Neuronal stem cell (in vitro differentiated cells): ENCODE results near the gene TMEM131L.

Experiments
- DNase-seq: peaks from one replicate; pipeline ENCODE4 v3.0.0-alpha.2; 2013; ENCODE audit warnings: low spot score
- H2AFZ ChIP-seq: one replicate; pipeline ENCODE4 v1.6.1; 2013; ENCODE audit warnings: mild to moderate bottlenecking, low read length, inconsistent platforms
- H2AK5ac ChIP-seq: 2 replicates; pipeline ENCODE4 v1.6.1; 2013; ENCODE audit warnings: low read depth, mild to moderate bottlenecking, inconsistent platforms, low read length, moderate library complexity, mixed read lengths
- H2BK120ac ChIP-seq: 2 replicates; pipeline ENCODE4 v1.6.1; 2013; ENCODE audit warnings: low read depth, mild to moderate bottlenecking, inconsistent platforms, low read length, moderate library complexity, mixed read lengths
- H2BK12ac ChIP-seq: one replicate; pipeline ENCODE4 v1.6.1; 2013; ENCODE audit warnings: low read length, inconsistent platforms
- H2BK15ac ChIP-seq: 2 replicates; pipeline ENCODE4 v1.6.1; 2013; ENCODE audit warnings: mild to moderate bottlenecking, low read length, inconsistent platforms, mixed read lengths
- H2BK5ac ChIP-seq: one replicate; pipeline ENCODE4 v1.6.1; 2013; ENCODE audit warnings: inconsistent platforms, mild to moderate bottlenecking, low read length, moderate library complexity
- H3K14ac ChIP-seq: one replicate; pipeline ENCODE4 v1.6.1; 2013; ENCODE audit warnings: low read length, inconsistent platforms
- H3K18ac ChIP-seq: 2 replicates; pipeline ENCODE4 v1.6.1; 2013; ENCODE audit warnings: low read length, inconsistent platforms
- H3K23ac ChIP-seq: 2 replicates; pipeline ENCODE4 v1.6.1; 2013; ENCODE audit warnings: low read depth, mild to moderate bottlenecking, mixed read lengths, low read length, inconsistent platforms; ENCODE audit not compliant: poor library complexity
- H3K27ac ChIP-seq: replicated peaks from 3 replicates; pipeline ENCODE4 v1.5.1; 2013; ENCODE audit warnings: low read length, inconsistent platforms
- H3K27me3 ChIP-seq, 3 experiments: 2 replicates each; pipeline ENCODE4 v1.6.1; 2013; ENCODE audit warnings: low read length in 3 of 3, mild to moderate bottlenecking in 2 of 3, inconsistent platforms in 1 of 3, low read depth in 1 of 3, mixed read lengths in 1 of 3, moderate library complexity in 1 of 3; ENCODE audit not compliant: control insufficient read depth in 3 of 3, insufficient read depth in 3 of 3
- H3K36me3 ChIP-seq, 2 donors: replicated peaks in 1 of 2; 2 replicates each; pipeline ENCODE4 v1.6.1; 2013; ENCODE audit warnings: low read length in 2 of 2; ENCODE audit not compliant: control insufficient read depth in 2 of 2, insufficient read depth in 2 of 2
- H3K4ac ChIP-seq: 2 replicates; pipeline ENCODE4 v1.6.1; 2013; ENCODE audit warnings: inconsistent platforms, mild to moderate bottlenecking, low read length, moderate library complexity
- H3K4me1 ChIP-seq, 2 donors: 1 replicate in 1 of 2; 2 replicates in 1 of 2; pipeline ENCODE4 v1.6.1; 2013; ENCODE audit warnings: low read length in 2 of 2, low read depth in 1 of 2; ENCODE audit not compliant: control insufficient read depth in 2 of 2, insufficient read depth in 1 of 2
- H3K4me2 ChIP-seq: one replicate; pipeline ENCODE4 v1.6.1; 2013; ENCODE audit warnings: mild to moderate bottlenecking, low read length, inconsistent platforms; ENCODE audit not compliant: insufficient read depth, poor library complexity, severe bottlenecking
- H3K4me3 ChIP-seq, 2 donors: 2 replicates each; pipeline ENCODE4 v1.5.1; 2013; ENCODE audit warnings: low read length in 2 of 2, mild to moderate bottlenecking in 2 of 2, inconsistent platforms in 1 of 2, moderate library complexity in 1 of 2
- H3K79me1 ChIP-seq: one replicate; pipeline ENCODE4 v1.6.1; 2013; ENCODE audit warnings: low read depth, mild to moderate bottlenecking, inconsistent platforms, low read length, moderate library complexity
- H3K9ac ChIP-seq: one replicate; pipeline ENCODE4 v1.6.1; 2013; ENCODE audit warnings: mild to moderate bottlenecking, low read depth, low read length, inconsistent platforms; ENCODE audit not compliant: poor library complexity
- H3K9me3 ChIP-seq, 2 donors: replicated peaks in 1 of 2; 2 replicates each; pipeline versions ENCODE3 to v1.6.1; 2013; ENCODE audit warnings: low read length in 2 of 2, mild to moderate bottlenecking in 2 of 2, inconsistent platforms in 1 of 2, low read depth in 1 of 2, mixed read lengths in 1 of 2, moderate library complexity in 1 of 2; ENCODE audit not compliant: control insufficient read depth in 2 of 2, insufficient read depth in 1 of 2
- H4K8ac ChIP-seq: one replicate; pipeline ENCODE4 v1.6.1; 2013; ENCODE audit warnings: low read depth, mild to moderate bottlenecking, inconsistent platforms, low read length, moderate library complexity
- H4K91ac ChIP-seq: one replicate; pipeline ENCODE4 v1.6.1; 2013; ENCODE audit warnings: low read length, low read depth, mild to moderate bottlenecking, inconsistent platforms; ENCODE audit not compliant: poor library complexity
- WGBS, 2 donors: extraction: QIAGEN DNeasy Blood & Tissue Kit; methylation state at CpG; one replicate each; pipeline ENCODE4 v1.1.7; 2013; ENCODE audit warnings: missing lambda C conversion rate in 2 of 2, mixed read lengths in 1 of 2; ENCODE audit not compliant: insufficient read length in 2 of 2, insufficient replicate concordance in 1 of 2; ENCODE audit errors: extremely low coverage in 2 of 2; 5-methylcytosine and 5-hydroxymethylcytosine counted together

TMEM131L gene

DNA sequence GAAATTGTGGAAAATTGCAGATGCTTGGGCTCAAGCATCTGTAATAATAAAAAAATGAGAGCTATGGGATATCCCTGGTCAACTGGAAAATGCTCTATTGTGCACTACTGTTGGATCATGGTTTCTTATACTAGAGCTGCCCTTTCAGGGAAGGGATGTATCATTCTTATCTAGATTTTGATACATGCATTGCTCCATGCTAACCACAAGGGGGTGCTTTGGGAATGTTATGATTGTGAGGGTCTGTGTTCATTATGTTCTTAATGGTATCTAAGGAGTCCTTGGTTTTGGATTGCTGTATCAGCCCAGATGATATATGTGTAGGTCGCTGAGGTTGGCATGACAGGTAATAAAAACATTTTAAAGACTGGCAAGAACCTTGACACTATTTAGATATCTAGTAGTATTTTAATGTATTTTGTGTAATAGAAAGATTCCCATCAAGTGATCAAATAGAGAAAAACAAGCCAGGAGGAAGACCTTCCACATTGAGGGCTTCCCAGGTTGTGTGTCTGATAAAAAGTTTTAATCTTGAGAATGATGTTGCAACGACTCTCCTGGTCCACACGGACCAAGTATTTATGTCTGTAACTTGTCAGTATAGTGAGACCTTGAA is 168.7 kb downstream of the TMEM131L start:
- H3K27me3 ChIP-seq, result no peaks in the 10 kb centered on the region
- peaks cover 18 to 76% of the 10 kb centered on the region in 2 donors for H3K36me3 ChIP-seq
- no peak overlapping the region for H2BK120ac ChIP-seq
- H2AK5ac ChIP-seq, result no peak overlapping the region
- H3K4me3 ChIP-seq, result no peak overlapping the region
- no peak overlapping the region for H3K27ac ChIP-seq
- H2BK5ac ChIP-seq, result no peak overlapping the region
- no peak overlapping the region for H2BK12ac ChIP-seq
- H3K9ac ChIP-seq, result no peak overlapping the region
- H3K79me1 ChIP-seq, result no peaks in the 10 kb centered on the region
- H3K18ac ChIP-seq, result no peak overlapping the region
- no peak overlapping the region for H4K8ac ChIP-seq
- H3K4ac ChIP-seq, result no peak overlapping the region
- H2AFZ ChIP-seq, result no peak overlapping the region
- no peak for DNase-seq
- H3K9me3 ChIP-seq, result peaks cover 2 to 16% of the 10 kb centered on the region in 2 donors
- WGBS, 2 donors, result no CpG with 5 or more reads among the region's 3 CpGs
- H3K14ac ChIP-seq, result no peak overlapping the region
- no peak overlapping the region for H3K4me2 ChIP-seq
- H3K23ac ChIP-seq, result no peak overlapping the region
- no peak overlapping the region for H2BK15ac ChIP-seq
- H4K91ac ChIP-seq, result no peak overlapping the region
- H3K4me1 ChIP-seq, result peaks cover 0 to 9% of the 10 kb centered on the region in 2 donors

GRCh38 chr4:153635846-153636245 is 169.7 kb downstream of the TMEM131L start:
- Histone ChIP-seq H3K27me3 (no peaks in the 10 kb centered on the region), H2BK15ac (no peak overlapping the region), H3K4ac (no peak overlapping the region), H2BK5ac (no peak overlapping the region), H2BK12ac (no peak overlapping the region), H3K9me3 (peaks cover 0 to 11% of the 10 kb centered on the region in 2 donors), H3K14ac (no peak overlapping the region), H2BK120ac (no peak overlapping the region), H3K4me1 (peaks cover 0 to 1% of the 10 kb centered on the region in 2 donors), H3K18ac (no peak overlapping the region), H2AFZ (no peak overlapping the region), H3K79me1 (no peaks in the 10 kb centered on the region), H3K36me3 (peaks cover 10 to 69% of the 10 kb centered on the region in 2 donors), H4K8ac (no peak overlapping the region), H2AK5ac (no peak overlapping the region), H3K4me3 (no peak overlapping the region), H3K23ac (no peak overlapping the region), H3K27ac (no peak overlapping the region), H3K4me2 (no peak overlapping the region), H3K9ac (no peak overlapping the region), H4K91ac (no peak overlapping the region)
- no CpG with 5 or more reads among the region's 6 CpGs for WGBS, 2 donors
- DNase-seq, result no peak

DNA sequence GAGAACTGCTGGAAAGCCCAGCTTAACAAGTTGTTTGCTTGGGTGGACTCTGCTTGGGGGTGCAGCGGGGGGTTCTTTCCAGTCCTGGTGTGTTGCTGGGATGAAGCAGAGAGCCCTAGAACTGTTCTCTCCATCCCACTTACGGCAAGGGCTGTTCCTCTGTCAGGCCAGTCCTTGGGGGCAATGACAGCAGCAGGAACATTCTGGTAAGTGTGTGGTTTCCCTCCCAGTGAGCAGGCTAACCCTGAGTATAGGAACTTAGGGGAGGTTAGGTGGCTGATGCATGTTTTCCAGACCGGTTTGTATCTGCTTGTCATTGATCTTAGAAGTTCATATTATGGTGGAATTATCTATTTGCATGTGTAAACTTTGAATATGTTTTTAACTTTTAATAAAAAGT is 171.0 kb downstream of the TMEM131L start:
- Histone ChIP-seq H3K4ac (no peak overlapping the region), H2BK5ac (no peak overlapping the region), H3K14ac (no peak overlapping the region), H3K23ac (no peak overlapping the region), H2AK5ac (no peak overlapping the region), H4K8ac (no peak overlapping the region), H4K91ac (no peak overlapping the region), H3K4me3 (no peak overlapping the region), H3K4me1 (peaks cover 0 to 1% of the 10 kb centered on the region in 2 donors), H3K9ac (no peak overlapping the region), H3K79me1 (no peaks in the 10 kb centered on the region), H3K36me3 (peaks cover 5 to 56% of the 10 kb centered on the region in 2 donors), H2AFZ (no peak overlapping the region), H3K27me3 (no peaks in the 10 kb centered on the region), H3K27ac (no peak overlapping the region), H2BK15ac (no peak overlapping the region), H3K9me3 (no peaks in the 10 kb centered on the region), H2BK120ac (no peak overlapping the region), H2BK12ac (no peak overlapping the region), H3K18ac (no peak overlapping the region), H3K4me2 (no peak overlapping the region)
- DNase-seq, result no peak
- WGBS, 2 donors, result no CpG with 5 or more reads among the region's 3 CpGs

GRCh38 chr4:153638011-153638410 is 171.9 kb downstream of the TMEM131L start:
- Histone ChIP-seq H2AFZ (no peak overlapping the region), H3K4me3 (no peak overlapping the region), H3K79me1 (no peaks in the 10 kb centered on the region), H3K36me3 (peaks cover 5 to 48% of the 10 kb centered on the region in 2 donors), H2BK120ac (no peak overlapping the region), H2BK15ac (no peak overlapping the region), H3K18ac (no peak overlapping the region), H3K14ac (no peak overlapping the region), H2AK5ac (no peak overlapping the region), H3K4ac (no peak overlapping the region), H3K4me1 (peaks cover 0 to 1% of the 10 kb centered on the region in 2 donors), H2BK5ac (no peak overlapping the region), H4K91ac (no peak overlapping the region), H3K23ac (no peak overlapping the region), H3K9ac (no peak overlapping the region), H2BK12ac (no peak overlapping the region), H3K4me2 (no peak overlapping the region), H4K8ac (no peak overlapping the region), H3K9me3 (no peaks in the 10 kb centered on the region), H3K27ac (no peak overlapping the region), H3K27me3 (no peaks in the 10 kb centered on the region)
- WGBS, 2 donors, result no CpG with 5 or more reads among the region's 8 CpGs
- no peak for DNase-seq
